ENCODE results near the gene TMTC3.
"Not testable (repeated sequence)": the region's sequence is repeated elsewhere in the genome, so short reads cannot be mapped to it uniquely, and the experiment has no call there.

TMTC3 gene

GRCh38 chr12:88188180-88188579 lies 46.1 kb downstream of the TMTC3 start:
- no peak overlapping the region for H3K4me3 ChIP-seq (ENCODE audit: low read length in 2 of 2)
- H3K9ac ChIP-seq (ENCODE audit: low read length in 2 of 2), result no peak overlapping the region
- H3K9me3 ChIP-seq (ENCODE audit: control insufficient read depth in 2 of 2, low read length in 2 of 2), result peaks cover 0 to 2% of the 10 kb centered on the region in 2 donors
- no peaks in the 10 kb centered on the region for H3K4me1 ChIP-seq (ENCODE audit: control insufficient read depth, insufficient read depth, low read length)
- peaks cover 3 to 6% of the 10 kb centered on the region in 2 donors for H3K36me3 ChIP-seq (ENCODE audit: control insufficient read depth in 2 of 2, insufficient read depth in 2 of 2, low read length in 2 of 2)
- H3K27me3 ChIP-seq (ENCODE audit: control insufficient read depth in 1 of 2, insufficient read depth in 2 of 2, low read length in 2 of 2), result no peaks in the 10 kb centered on the region
- no peak overlapping the region for H3K27ac ChIP-seq (ENCODE audit: low read length)

DNA sequence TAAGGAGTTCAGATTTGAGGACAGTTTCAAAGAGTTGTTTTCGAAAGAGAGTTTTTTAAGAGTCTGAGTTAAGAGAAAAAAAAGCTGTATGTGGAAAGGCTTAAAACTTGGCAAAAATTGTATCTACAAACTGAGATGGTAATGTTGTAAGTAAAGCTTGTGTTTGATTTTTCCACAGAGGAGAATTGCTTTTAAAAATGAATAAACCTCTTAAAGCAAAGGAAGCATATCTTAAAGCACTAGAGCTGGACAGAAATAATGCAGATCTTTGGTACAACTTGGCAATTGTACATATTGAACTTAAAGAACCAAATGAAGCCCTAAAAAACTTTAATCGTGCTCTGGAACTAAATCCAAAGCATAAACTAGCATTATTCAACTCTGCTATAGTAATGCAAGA lies 50.3 kb downstream of the TMTC3 start:
- Histone ChIP-seq H3K4me3 (ENCODE audit: low read length in 2 of 2) (no peak overlapping the region), H3K9ac (ENCODE audit: low read length in 2 of 2) (no peak overlapping the region), H3K27me3 (ENCODE audit: control insufficient read depth in 1 of 2, insufficient read depth in 2 of 2, low read length in 2 of 2) (no peaks in the 10 kb centered on the region), H3K36me3 (ENCODE audit: control insufficient read depth in 2 of 2, insufficient read depth in 2 of 2, low read length in 2 of 2) (peaks cover 0 to 7% of the 10 kb centered on the region in 2 donors), H3K4me1 (ENCODE audit: control insufficient read depth, insufficient read depth, low read length) (no peaks in the 10 kb centered on the region), H3K9me3 (ENCODE audit: control insufficient read depth in 2 of 2, low read length in 2 of 2) (no peaks in the 10 kb centered on the region), H3K27ac (ENCODE audit: low read length) (no peak overlapping the region)

- Histone ChIP-seq H3K36me3 (ENCODE audit: control insufficient read depth in 2 of 2, insufficient read depth in 2 of 2, low read length in 2 of 2) (peaks cover 0 to 7% of the 10 kb centered on the region in 2 donors), H3K4me3 (ENCODE audit: low read length in 2 of 2) (no peak overlapping the region), H3K9ac (ENCODE audit: low read length in 2 of 2) (no peak overlapping the region), H3K27me3 (ENCODE audit: control insufficient read depth in 1 of 2, insufficient read depth in 2 of 2, low read length in 2 of 2) (no peaks in the 10 kb centered on the region), H3K9me3 (ENCODE audit: control insufficient read depth in 2 of 2, low read length in 2 of 2) (no peaks in the 10 kb centered on the region), H3K4me1 (ENCODE audit: control insufficient read depth, insufficient read depth, low read length) (no peaks in the 10 kb centered on the region), H3K27ac (ENCODE audit: low read length) (no peak overlapping the region)
Observed at GRCh38 chr12:88194868-88195267, 52.8 kb downstream of the TMTC3 start.

DNA sequence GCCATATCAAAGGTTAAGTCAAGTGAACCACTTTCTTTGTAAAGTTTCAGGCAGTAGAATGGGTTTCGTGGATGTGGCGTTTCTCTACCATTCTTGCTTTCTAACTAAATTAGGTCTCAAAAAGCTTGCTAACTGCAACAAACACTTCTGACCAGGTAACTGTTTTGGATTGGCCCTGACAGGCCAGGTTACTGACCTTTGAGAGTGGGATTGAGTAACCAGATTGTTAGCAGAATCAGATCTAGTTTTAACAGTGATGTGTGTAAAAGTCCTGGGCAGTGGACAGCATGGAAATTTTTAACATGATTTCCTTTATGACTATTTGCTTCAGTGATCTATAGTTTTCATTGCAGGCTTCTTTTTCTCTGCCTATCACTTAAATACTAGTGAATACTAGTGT lies 57.9 kb downstream of the TMTC3 start:
- H3K27ac ChIP-seq (ENCODE audit: low read length), result no peak overlapping the region
- H3K9ac ChIP-seq (ENCODE audit: low read length in 2 of 2), result no peak overlapping the region
- H3K27me3 ChIP-seq (ENCODE audit: control insufficient read depth in 1 of 2, insufficient read depth in 2 of 2, low read length in 2 of 2), result no peaks in the 10 kb centered on the region
- no peaks in the 10 kb centered on the region for H3K9me3 ChIP-seq (ENCODE audit: control insufficient read depth in 2 of 2, low read length in 2 of 2)
- peaks cover 0 to 4% of the 10 kb centered on the region in 2 donors for H3K36me3 ChIP-seq (ENCODE audit: control insufficient read depth in 2 of 2, insufficient read depth in 2 of 2, low read length in 2 of 2)
- H3K4me3 ChIP-seq (ENCODE audit: low read length in 2 of 2), result no peak overlapping the region
- H3K4me1 ChIP-seq (ENCODE audit: control insufficient read depth, insufficient read depth, low read length), result no peaks in the 10 kb centered on the region

DNA sequence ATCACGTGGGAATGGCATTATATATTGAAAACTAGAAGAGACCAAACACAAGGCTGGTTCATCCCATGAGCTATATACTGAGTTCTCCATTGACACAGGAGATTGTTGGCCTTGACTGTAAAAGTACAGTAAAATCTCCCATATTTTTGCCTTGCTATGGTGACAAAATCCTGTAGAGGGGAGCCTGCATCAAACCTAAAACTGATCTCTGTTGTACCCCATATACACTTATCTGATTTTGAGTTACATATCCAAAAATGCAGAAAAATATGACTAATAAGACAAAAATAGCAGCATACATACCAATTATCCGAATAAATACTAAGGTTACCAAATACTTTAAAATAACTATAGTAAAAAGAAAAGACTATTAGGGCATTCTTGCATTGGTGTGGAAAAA lies 60.4 kb downstream of the TMTC3 start:
- Histone ChIP-seq H3K9ac (ENCODE audit: low read length in 2 of 2) (no peak overlapping the region), H3K27me3 (ENCODE audit: control insufficient read depth in 1 of 2, insufficient read depth in 2 of 2, low read length in 2 of 2) (no peaks in the 10 kb centered on the region), H3K4me1 (ENCODE audit: control insufficient read depth, insufficient read depth, low read length) (no peaks in the 10 kb centered on the region), H3K27ac (ENCODE audit: low read length) (no peak overlapping the region), H3K9me3 (ENCODE audit: control insufficient read depth in 2 of 2, low read length in 2 of 2) (no peaks in the 10 kb centered on the region), H3K36me3 (ENCODE audit: control insufficient read depth in 2 of 2, insufficient read depth in 2 of 2, low read length in 2 of 2) (no peaks in the 10 kb centered on the region), H3K4me3 (ENCODE audit: low read length in 2 of 2) (no peak overlapping the region)

GRCh38 chr12:88206601-88207000 lies 64.5 kb downstream of the TMTC3 start:
- H3K4me1 ChIP-seq (ENCODE audit: control insufficient read depth, insufficient read depth, low read length), result peaks cover 4% of the 10 kb centered on the region
- no peak overlapping the region for H3K27ac ChIP-seq (ENCODE audit: low read length)
- no peak overlapping the region for H3K4me3 ChIP-seq (ENCODE audit: low read length in 2 of 2)
- no peaks in the 10 kb centered on the region for H3K36me3 ChIP-seq (ENCODE audit: control insufficient read depth in 2 of 2, insufficient read depth in 2 of 2, low read length in 2 of 2)
- H3K9me3 ChIP-seq (ENCODE audit: control insufficient read depth in 2 of 2, low read length in 2 of 2), result peaks cover 9 to 10% of the 10 kb centered on the region in 2 donors
- no peak overlapping the region for H3K9ac ChIP-seq (ENCODE audit: low read length in 2 of 2)
- H3K27me3 ChIP-seq (ENCODE audit: control insufficient read depth in 1 of 2, insufficient read depth in 2 of 2, low read length in 2 of 2), result no peaks in the 10 kb centered on the region

- no peak overlapping the region for H3K27ac ChIP-seq (ENCODE audit: low read length)
- no peak overlapping the region for H3K9ac ChIP-seq (ENCODE audit: low read length in 2 of 2)
- no peak overlapping the region for H3K4me3 ChIP-seq (ENCODE audit: low read length in 2 of 2)
- peaks cover 4% of the 10 kb centered on the region for H3K4me1 ChIP-seq (ENCODE audit: control insufficient read depth, insufficient read depth, low read length)
- H3K36me3 ChIP-seq (ENCODE audit: control insufficient read depth in 2 of 2, insufficient read depth in 2 of 2, low read length in 2 of 2), result no peaks in the 10 kb centered on the region
- H3K9me3 ChIP-seq (ENCODE audit: control insufficient read depth in 2 of 2, low read length in 2 of 2), result peaks cover 9 to 10% of the 10 kb centered on the region in 2 donors
- no peaks in the 10 kb centered on the region for H3K27me3 ChIP-seq (ENCODE audit: control insufficient read depth in 1 of 2, insufficient read depth in 2 of 2, low read length in 2 of 2)
Observed at GRCh38 chr12:88207921-88208620, 66.0 kb downstream of the TMTC3 start.

DNA sequence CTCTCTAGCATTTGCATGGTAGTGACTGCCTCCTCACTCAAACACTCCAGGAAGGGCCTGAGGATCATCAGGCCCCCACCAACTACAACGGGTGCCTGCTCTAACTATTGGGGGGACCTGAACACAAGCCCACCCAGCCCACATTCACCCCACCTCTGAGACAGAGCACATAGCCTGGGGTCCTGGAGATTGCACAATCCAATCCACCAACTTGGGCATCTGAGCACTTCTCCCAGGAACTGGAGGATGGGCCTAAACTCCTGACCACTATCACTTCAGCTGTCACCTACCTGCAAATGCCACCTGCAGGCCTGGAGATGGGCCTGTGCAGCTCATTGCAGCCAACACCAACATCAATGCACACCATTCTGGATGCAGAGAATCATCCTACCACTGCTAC lies 66.6 kb downstream of the TMTC3 start:
- Histone ChIP-seq H3K4me1 (ENCODE audit: control insufficient read depth, insufficient read depth, low read length) (peaks cover 4% of the 10 kb centered on the region), H3K9me3 (ENCODE audit: control insufficient read depth in 2 of 2, low read length in 2 of 2) (peaks cover 9 to 10% of the 10 kb centered on the region in 2 donors), H3K9ac (ENCODE audit: low read length in 2 of 2) (no peak overlapping the region), H3K4me3 (ENCODE audit: low read length in 2 of 2) (no peak overlapping the region), H3K27ac (ENCODE audit: low read length) (no peak overlapping the region), H3K36me3 (ENCODE audit: control insufficient read depth in 2 of 2, insufficient read depth in 2 of 2, low read length in 2 of 2) (no peaks in the 10 kb centered on the region), H3K27me3 (ENCODE audit: control insufficient read depth in 1 of 2, insufficient read depth in 2 of 2, low read length in 2 of 2) (no peaks in the 10 kb centered on the region)

DNA sequence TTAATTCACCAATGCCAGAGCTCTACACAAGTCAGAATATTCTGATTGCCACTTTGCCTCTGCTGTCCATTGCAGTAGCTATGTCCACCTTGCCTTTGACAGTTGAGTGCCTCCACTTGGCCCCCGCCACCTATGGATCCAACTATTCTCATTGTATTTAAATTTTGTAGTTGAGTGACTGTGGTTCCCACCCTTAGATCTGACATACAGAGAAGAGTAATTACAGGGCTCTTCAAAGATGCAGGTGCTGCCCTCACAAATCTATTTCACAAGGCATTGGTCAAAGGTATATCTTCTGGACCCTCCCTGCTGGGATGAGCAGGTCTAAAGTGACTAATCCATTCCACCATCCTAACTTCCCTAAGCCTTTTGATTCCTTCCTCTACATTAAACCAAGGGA lies 68.2 kb downstream of the TMTC3 start:
- H3K27me3 ChIP-seq (ENCODE audit: control insufficient read depth in 1 of 2, insufficient read depth in 2 of 2, low read length in 2 of 2); H3K4me1 ChIP-seq (ENCODE audit: control insufficient read depth, insufficient read depth, low read length); H3K36me3 ChIP-seq (ENCODE audit: control insufficient read depth in 2 of 2, insufficient read depth in 2 of 2, low read length in 2 of 2); H3K9ac ChIP-seq (ENCODE audit: low read length in 2 of 2); H3K4me3 ChIP-seq (ENCODE audit: low read length in 2 of 2); H3K27ac ChIP-seq (ENCODE audit: low read length): not testable (repeated sequence)
- peaks cover 9 to 10% of the 10 kb centered on the region in 2 donors for H3K9me3 ChIP-seq (ENCODE audit: control insufficient read depth in 2 of 2, low read length in 2 of 2)

GRCh38 chr12:88218293-88218692 lies 76.2 kb downstream of the TMTC3 start:
- Histone ChIP-seq H3K27me3 (ENCODE audit: control insufficient read depth in 1 of 2, insufficient read depth in 2 of 2, low read length in 2 of 2) (no peaks in the 10 kb centered on the region), H3K4me1 (ENCODE audit: control insufficient read depth, insufficient read depth, low read length) (no peaks in the 10 kb centered on the region), H3K27ac (ENCODE audit: low read length) (no peak overlapping the region), H3K36me3 (ENCODE audit: control insufficient read depth in 2 of 2, insufficient read depth in 2 of 2, low read length in 2 of 2) (no peaks in the 10 kb centered on the region), H3K9ac (ENCODE audit: low read length in 2 of 2) (no peak overlapping the region), H3K9me3 (ENCODE audit: control insufficient read depth in 2 of 2, low read length in 2 of 2) (peaks cover 0 to 3% of the 10 kb centered on the region in 2 donors), H3K4me3 (ENCODE audit: low read length in 2 of 2) (no peak overlapping the region)

- H3K27ac ChIP-seq (ENCODE audit: low read length), result no peak overlapping the region
- no peaks in the 10 kb centered on the region for H3K4me1 ChIP-seq (ENCODE audit: control insufficient read depth, insufficient read depth, low read length)
- H3K4me3 ChIP-seq (ENCODE audit: low read length in 2 of 2), result no peak overlapping the region
- peaks cover 0 to 3% of the 10 kb centered on the region in 2 donors for H3K9me3 ChIP-seq (ENCODE audit: control insufficient read depth in 2 of 2, low read length in 2 of 2)
- H3K9ac ChIP-seq (ENCODE audit: low read length in 2 of 2), result no peak overlapping the region
- no peaks in the 10 kb centered on the region for H3K27me3 ChIP-seq (ENCODE audit: control insufficient read depth in 1 of 2, insufficient read depth in 2 of 2, low read length in 2 of 2)
- H3K36me3 ChIP-seq (ENCODE audit: control insufficient read depth in 2 of 2, insufficient read depth in 2 of 2, low read length in 2 of 2), result no peaks in the 10 kb centered on the region
Observed at GRCh38 chr12:88219861-88220260, 77.8 kb downstream of the TMTC3 start.
